HG02884 (cell line): ENCODE results near the gene TCTN1.
"Not testable (repeated sequence)": the region's sequence is repeated elsewhere in the genome, so short reads cannot be mapped to it uniquely, and the experiment has no call there.

Experiments used
- ATAC-seq: cut with Tn5 transposase; IDR thresholded peaks from one replicate; pipeline ENCODE4 v1.9.1; 2021; ENCODE audit warnings: mild to moderate bottlenecking, moderate library complexity; ENCODE audit not compliant: unreplicated experiment

The TCTN1 gene

DNA sequence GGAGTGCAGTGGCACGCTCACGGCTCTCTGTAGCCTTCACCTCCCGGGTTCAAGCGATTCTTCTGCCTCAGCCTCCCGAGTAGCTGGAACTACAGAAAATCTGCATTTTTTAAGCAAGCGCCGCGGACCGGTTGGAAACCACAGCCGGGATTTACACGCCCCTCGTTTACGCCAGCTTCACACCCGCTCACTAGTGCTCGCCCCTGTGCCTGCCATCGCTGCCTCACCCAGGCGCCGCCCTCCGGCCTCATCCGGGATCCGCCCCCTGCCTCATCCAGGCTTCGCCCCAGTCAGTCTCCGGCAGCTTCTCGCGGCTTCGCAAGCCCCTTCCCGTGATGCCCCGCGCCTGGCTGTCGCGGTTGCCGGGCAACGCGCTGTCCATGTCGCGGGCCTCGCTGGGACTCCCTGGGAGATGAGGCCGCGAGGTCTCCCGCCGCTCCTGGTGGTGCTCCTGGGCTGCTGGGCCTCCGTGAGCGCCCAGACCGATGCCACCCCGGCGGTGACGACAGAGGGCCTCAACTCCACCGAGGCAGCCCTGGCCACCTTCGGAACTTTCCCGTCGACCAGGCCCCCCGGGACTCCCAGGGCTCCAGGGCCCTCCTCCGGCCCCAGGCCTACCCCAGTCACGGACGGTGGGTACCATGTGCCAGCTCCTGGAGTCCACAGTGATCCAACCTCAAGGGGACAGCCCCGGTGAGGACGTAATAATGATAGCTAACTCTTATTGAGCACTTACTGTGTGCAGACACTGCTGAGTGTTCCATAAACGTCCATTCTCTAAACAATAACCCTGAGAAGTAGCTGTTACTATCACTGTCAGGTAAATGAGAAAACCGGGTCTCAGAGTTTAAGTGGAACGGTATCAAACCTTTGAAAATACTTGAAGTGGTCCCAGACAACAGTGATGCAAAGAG, at the start of gene TCTN1:
TCTN1 (plus strand) TSS at position 359 of the 914 bp plus-strand sequence; CDS start at position 413, 54 bp downstream.
- ATAC-seq, result peak; percentile 92

DNA sequence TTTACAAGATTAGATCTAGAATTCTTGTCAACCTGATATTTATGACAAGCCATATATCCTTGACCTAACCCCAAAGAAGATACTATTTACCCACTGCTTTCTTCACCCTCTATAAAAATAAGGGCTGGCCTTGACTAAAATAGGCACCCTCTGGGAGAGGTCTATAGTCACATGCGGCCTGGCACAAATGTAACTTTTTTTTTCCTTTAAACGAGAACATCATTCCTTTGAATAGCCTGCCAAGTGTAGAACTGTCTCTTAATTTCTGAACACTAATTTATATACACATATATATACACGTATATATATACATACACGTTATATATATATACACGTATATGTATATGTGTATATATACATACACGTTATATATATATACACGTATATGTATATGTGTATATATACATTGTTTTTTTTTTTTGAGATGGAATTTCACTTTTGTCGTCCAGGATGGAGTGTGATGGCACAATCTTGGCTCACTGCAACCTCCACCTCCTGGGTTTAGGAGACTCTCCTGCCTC, 49.4 kb upstream of the TCTN1 start:
- ATAC-seq, result no peak

DNA sequence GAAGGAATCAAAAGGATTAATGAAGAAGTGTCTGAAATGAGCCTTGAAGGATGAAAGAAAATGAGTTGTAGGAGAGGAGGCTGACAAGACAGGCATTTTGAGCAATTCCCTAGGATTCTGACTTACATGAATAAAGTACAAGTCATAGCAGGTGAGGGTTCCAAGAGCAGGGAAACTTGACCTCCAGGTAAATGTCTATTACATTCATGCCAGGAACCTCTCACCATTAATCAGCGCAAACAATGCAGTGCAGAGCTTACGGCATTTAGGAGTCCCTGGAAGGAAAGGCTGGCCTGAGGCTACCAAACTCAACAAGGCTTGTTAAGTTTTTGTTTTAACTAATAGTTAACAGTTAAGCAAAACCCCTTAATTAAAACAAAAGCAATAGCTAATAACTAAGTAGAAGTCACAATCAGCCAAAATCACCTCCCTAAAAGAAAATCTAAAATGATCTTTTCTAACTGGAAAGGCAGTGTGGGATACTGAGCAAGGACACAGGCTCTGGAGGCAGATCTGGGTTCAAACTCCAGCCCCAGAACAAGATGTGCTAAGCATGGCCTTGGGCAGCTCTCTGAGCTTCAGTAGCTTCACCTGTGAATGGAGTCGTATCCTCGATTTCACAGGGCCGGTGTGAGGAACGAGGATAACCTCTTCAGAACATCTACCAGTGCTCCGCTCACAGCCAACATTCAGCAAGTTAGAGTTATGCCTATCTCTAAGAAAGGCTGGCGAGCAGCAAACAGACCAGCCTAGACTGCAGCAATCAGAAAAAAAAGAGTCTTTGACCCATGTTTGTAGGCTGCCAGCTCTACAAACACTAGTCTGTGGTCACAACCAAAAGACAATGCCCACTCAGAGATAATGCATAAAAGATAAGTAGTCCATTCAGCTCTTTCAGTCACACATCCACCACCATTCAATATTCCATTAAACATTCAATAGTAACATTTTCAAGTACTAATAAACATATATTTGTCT, 47.7 kb upstream of the TCTN1 start:
- ATAC-seq, result no peak

DNA sequence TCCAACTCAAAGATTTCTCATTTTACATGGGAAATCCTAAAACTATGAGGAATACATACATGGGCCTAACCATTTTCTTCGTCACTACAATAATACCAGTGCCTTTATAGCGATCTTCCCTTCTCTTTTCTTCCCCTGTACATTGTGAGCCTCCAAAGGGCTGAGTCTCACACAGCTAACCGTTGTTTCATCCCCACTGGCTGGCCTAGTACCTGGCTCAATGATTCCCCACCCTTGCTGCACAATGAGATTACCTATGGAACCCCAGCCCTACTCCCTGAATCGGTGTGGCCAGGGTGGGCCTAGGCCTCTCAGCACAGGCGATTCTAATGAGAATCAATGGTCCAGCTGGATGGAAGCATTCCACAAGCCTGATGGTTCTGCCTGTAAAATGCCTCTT, 46.9 kb upstream of the TCTN1 start:
- no peak for ATAC-seq

- ATAC-seq, result no peak
Measured at GRCh38 chr12:110568752-110569151, 45.2 kb upstream of the TCTN1 start.

DNA sequence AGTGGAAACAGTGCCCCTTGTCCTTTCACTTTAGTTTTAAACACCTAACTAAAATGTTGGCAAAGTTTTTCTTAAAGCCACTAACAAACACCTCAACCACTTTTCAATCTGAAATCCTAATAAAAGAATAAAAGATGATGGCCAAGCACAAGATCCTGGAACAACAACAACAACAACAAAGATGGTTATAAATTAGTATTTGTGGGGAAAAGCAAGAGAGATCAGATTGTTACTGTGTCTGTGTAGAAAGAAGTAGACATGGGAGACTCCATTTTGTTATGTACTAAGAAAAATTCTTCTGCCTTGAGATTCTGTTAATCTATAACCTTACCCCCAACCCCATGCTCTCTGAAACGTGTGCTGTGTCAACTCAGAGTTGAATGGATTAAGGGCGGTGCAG, 44.1 kb upstream of the TCTN1 start:
- not testable (repeated sequence) for ATAC-seq

DNA sequence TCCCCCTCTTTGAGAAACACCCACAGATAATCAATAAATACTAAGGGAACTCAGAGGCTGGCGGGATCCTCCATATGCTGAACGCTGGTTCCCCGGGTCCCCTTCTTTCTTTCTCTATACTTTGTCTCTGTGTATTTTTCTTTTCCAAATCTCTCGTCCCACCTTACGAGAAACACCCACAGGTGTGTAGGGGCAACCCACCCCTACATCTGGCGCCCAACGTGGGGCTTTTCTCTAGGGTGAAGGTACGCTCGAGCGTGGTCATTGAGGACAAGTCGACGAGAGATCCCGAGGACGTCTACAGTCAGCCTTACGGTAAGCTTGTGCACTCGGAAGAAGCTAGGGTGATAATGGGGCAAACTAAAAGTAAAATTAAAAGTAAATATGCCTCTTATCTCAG, 43.1 kb upstream of the TCTN1 start:
- ATAC-seq, result not testable (repeated sequence)

DNA sequence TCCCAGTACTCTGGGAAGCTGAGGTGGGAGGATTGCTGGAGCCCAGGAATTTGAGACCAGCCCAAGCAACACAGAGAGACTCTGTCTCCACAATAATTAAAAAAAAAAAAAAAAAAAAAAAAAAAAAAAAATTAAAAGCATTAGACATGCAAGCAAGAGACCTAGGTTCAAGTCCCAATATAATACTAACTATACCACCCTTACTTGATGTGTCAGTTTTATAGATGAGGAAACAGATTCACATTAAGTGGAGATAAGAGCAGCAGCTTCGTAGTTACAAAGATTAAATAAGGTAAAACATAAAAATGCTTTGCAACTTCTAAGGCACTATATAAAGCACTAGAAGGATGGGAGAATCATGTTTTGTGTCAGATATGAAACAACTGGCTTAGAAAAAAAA, 39.9 kb upstream of the TCTN1 start:
- no peak for ATAC-seq

DNA sequence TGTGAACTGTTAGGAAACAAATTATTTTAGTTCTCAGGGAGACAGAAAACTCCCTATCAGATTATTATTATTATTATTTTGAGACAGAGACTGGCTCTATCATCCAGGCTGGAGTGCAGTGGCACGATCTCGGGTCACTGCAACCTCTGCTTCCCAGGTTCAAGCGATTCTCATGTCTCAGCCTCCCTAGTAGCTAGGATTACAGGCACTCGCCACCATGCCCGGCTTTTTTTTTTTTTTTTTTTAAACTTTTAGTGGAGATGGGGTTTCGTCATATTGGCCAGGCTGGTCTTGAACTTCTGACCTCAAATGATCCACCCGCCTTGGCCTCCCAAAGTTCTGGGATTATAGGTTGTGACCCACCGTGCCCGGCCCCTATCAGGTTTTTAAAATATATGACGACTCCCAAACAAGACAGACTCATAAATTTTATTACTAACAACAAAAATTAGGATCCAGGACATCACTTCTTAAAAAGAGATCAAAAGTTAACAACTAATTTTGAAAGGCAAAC, 39.2 kb upstream of the TCTN1 start:
- ATAC-seq, result not testable (repeated sequence)

DNA sequence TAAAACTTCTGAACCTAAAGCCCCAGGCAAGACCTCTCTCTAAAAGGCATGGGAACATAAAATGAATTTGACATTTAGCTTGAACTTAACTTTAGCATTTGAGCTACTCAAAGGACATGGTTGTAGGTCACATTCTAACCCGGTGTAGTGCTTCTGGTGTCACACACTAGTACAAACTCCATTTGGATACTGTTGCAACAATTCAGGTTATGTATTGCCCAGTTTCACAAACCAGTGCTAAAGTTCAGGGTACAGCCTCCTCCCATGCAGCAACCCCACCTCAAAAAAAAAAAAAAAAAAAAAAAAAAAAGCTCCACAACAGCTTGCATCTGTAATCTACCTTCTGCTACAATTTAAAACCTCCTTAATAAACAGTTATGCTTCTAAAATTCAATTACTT, 38.6 kb upstream of the TCTN1 start:
- ATAC-seq, result no peak

- ATAC-seq, result no peak
Measured at GRCh38 chr12:110576504-110576903, 37.4 kb upstream of the TCTN1 start.

DNA sequence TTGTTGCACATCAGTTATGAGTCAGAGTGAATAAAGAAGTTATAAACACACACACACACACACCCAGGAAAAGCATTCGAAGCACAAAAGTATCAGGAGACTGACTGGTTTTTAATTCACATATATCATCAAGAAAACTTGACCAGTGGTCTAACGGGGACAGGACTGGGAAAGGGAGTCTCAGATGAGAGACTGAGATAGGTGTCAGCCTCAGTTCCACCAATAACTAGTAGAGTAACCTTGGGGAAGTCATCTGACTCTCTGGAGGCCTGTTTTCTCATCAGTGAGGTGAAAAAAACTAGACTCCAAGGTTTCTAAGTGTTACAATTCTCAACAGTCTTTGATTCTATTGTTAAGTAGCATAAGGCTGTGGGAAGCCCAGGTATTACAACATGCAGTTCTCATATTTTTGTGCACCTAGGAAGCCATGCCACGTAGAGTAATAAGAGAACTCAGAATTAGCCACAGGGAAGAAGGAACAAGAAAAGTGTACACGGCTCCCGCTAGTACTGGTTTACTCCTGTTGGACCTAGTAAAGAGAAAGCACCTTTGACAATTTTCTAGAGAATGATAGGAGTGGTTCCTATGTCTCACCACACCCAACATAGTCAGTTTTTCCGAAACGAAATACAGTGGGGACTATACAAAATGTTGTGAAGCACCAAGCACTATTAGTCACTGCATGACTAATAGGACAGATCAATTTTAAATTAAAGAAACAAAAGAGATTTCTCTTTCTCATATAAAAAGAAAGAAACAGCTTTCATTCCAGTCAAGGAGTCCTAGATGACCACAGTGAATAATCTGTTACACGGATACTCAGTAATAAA, 35.9 kb upstream of the TCTN1 start:
- ATAC-seq, result no peak

GRCh38 chr12:110578694-110579534, 35.0 kb upstream of the TCTN1 start:
- no peak for ATAC-seq

- no peak for ATAC-seq
Measured at GRCh38 chr12:110579535-110580253, 34.2 kb upstream of the TCTN1 start.

DNA sequence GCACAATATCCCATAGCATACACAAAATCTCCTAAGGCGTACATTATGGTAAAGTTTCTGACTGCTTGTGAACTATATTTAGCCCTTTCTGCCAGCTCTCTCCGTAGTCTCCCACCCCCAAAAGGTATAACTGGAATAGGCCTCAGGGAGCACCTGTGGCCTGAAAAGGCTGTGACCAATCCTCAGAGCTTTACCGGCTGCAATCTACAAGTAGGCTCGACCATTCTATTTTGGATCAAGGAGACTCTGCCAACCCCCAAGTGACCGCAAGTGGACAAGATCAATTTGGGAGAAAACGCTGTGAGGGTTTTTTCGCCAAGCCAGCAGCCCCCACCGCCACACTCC, 32.0 kb upstream of the TCTN1 start:
- ATAC-seq, result no peak

GRCh38 chr12:110582276-110583136, 31.4 kb upstream of the TCTN1 start:
- ATAC-seq, result peak; percentile 30

- peak; percentile 80 for ATAC-seq
Measured at GRCh38 chr12:110583137-110584059, 30.5 kb upstream of the TCTN1 start, which contains the start of gene PPTC7. TSS of gene PPTC7 (minus strand) at chr12:110583318. CDS start at chr12:110583031, 287 bp downstream.
